H1 (cell line): ENCODE data around the gene APEX2.

Source experiments
- BRCA1 ChIP-seq: IDR thresholded peaks from 2 replicates; pipeline ENCODE4 v1.6.1; 2012; ENCODE audit warnings: low read depth, low read length, improper control_type of control experiment
- POLR2A ChIP-seq, 2 experiments: IDR thresholded peaks; 1 replicate in 1 of 2; 2 replicates in 1 of 2; pipeline ENCODE4 v1.6.1; 2011; ENCODE audit warnings: low read depth in 2 of 2, low read length in 2 of 2, mild to moderate bottlenecking in 2 of 2; ENCODE audit errors: control extremely low read depth in 1 of 2
- TF ChIP-seq, protein P1 (sequence below), 3 experiments: IDR thresholded peaks; 1 replicate in 2 of 3; 2 replicates in 1 of 3; pipeline versions ENCODE4 v1.5.1 to v1.6.1; 2011; ENCODE audit warnings: low read length in 3 of 3, mild to moderate bottlenecking in 3 of 3, inconsistent platforms in 2 of 3, low read depth in 1 of 3, moderate library complexity in 1 of 3; ENCODE audit not compliant: insufficient read depth in 1 of 3; ENCODE audit errors: control extremely low read depth in 1 of 3
- TF ChIP-seq, protein P2 (sequence below): IDR thresholded peaks from 2 replicates; pipeline ENCODE4 v1.6.1; 2012; ENCODE audit warnings: low read length, inconsistent platforms

DNA sequence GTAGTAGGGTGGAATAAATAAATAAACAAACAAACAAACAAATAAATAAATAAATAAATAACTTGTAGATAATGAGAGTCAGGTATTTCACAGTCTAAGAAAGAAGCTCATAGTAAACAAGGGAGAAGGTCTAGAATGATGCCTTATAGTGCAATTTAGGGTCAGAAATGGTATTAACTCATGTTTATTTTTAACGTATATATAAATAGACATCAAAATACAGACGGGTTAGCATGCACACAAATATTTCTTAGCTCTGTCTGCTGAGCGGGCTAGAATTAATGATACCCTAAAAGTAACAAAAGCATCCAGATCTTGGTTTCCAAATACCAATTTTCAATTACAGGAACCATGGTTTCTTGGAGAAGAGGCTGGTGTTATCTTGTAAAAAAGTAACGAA is 22.8 kb upstream of the APEX2 start:
- TF ChIP-seq BRCA1 (no peak), POLR2A (IDR thresholded peaks at IDR 0.05; ENCODE audit: control extremely low read depth in 1 of 2, low read depth in 2 of 2, low read length in 2 of 2) (no peak)
- TF ChIP-seq, protein P1, sequence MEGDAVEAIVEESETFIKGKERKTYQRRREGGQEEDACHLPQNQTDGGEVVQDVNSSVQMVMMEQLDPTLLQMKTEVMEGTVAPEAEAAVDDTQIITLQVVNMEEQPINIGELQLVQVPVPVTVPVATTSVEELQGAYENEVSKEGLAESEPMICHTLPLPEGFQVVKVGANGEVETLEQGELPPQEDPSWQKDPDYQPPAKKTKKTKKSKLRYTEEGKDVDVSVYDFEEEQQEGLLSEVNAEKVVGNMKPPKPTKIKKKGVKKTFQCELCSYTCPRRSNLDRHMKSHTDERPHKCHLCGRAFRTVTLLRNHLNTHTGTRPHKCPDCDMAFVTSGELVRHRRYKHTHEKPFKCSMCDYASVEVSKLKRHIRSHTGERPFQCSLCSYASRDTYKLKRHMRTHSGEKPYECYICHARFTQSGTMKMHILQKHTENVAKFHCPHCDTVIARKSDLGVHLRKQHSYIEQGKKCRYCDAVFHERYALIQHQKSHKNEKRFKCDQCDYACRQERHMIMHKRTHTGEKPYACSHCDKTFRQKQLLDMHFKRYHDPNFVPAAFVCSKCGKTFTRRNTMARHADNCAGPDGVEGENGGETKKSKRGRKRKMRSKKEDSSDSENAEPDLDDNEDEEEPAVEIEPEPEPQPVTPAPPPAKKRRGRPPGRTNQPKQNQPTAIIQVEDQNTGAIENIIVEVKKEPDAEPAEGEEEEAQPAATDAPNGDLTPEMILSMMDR (IDR thresholded peaks at IDR 0.05; ENCODE audit: control extremely low read depth in 1 of 3, insufficient read depth in 1 of 3, low read depth in 1 of 3, low read length in 3 of 3) = no peak
- TF ChIP-seq, protein P2, sequence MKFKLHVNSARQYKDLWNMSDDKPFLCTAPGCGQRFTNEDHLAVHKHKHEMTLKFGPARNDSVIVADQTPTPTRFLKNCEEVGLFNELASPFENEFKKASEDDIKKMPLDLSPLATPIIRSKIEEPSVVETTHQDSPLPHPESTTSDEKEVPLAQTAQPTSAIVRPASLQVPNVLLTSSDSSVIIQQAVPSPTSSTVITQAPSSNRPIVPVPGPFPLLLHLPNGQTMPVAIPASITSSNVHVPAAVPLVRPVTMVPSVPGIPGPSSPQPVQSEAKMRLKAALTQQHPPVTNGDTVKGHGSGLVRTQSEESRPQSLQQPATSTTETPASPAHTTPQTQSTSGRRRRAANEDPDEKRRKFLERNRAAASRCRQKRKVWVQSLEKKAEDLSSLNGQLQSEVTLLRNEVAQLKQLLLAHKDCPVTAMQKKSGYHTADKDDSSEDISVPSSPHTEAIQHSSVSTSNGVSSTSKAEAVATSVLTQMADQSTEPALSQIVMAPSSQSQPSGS = no peak
